Measurements from ENCODE around the gene ALDH1A2.
"Not testable (repeated sequence)": the region's sequence is repeated elsewhere in the genome, so short reads cannot be mapped to it uniquely, and the experiment has no call there.

Gene ALDH1A2

DNA sequence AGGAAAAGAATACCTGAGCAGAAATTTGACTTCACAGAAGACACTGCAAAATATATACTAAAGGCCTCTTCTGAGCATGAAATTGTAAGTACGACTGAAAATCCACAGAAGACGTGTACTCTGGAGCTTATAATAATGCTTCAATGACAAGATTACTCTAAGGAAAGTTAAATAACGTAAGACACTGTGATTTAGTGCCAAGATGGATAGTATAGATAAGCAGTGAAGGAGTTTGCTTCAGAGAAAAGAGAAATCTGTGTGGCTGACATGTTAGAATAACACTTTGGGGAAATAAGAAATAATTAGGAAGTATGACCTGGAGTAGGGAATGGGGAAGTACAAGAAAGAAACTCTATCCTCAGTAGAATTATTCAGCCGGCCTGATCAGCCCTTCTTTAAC, 28.9 kb downstream of the ALDH1A2 start:
- no peak overlapping the region for H2BK15ac ChIP-seq (ENCODE audit: low read length)
- no peak overlapping the region for H4K8ac ChIP-seq (ENCODE audit: low read depth, low read length)
- H3K4me2 ChIP-seq (ENCODE audit: insufficient read depth, low read length, poor library complexity, severe bottlenecking) = no peak overlapping the region
- no peak overlapping the region for H3K14ac ChIP-seq (ENCODE audit: low read length)
- H3K36me3 ChIP-seq (replicated peaks in 1 of 2; ENCODE audit: control insufficient read depth in 2 of 2, insufficient read depth in 2 of 2, low read length in 2 of 2) = no peaks in the 10 kb centered on the region
- no peak overlapping the region for H3K27ac ChIP-seq (replicated peaks; ENCODE audit: low read length)
- H2AFZ ChIP-seq (ENCODE audit: low read length) = no peak overlapping the region
- H3K4me1 ChIP-seq (ENCODE audit: control insufficient read depth in 2 of 2, insufficient read depth in 1 of 2, low read depth in 1 of 2, low read length in 2 of 2) = no peaks in the 10 kb centered on the region
- DNase-seq (ENCODE audit: low spot score) = no peak
- H3K79me1 ChIP-seq (ENCODE audit: low read depth, low read length) = no peaks in the 10 kb centered on the region
- H3K27me3 ChIP-seq (ENCODE audit: control insufficient read depth in 3 of 3, insufficient read depth in 3 of 3, low read depth in 1 of 3, low read length in 3 of 3) = peaks cover 0 to 9% (median 0%) of the 10 kb centered on the region in 3 experiments
- no peak overlapping the region for H2BK5ac ChIP-seq (ENCODE audit: low read length)
- no peak overlapping the region for H2AK5ac ChIP-seq (ENCODE audit: low read depth, low read length)
- no peak overlapping the region for H2BK12ac ChIP-seq (ENCODE audit: low read length)
- H3K9ac ChIP-seq (ENCODE audit: low read depth, low read length, poor library complexity) = no peak overlapping the region
- H3K4me3 ChIP-seq (ENCODE audit: low read length in 2 of 2) = no peak overlapping the region
- no peaks in the 10 kb centered on the region for H3K9me3 ChIP-seq (replicated peaks in 1 of 2; ENCODE audit: control insufficient read depth in 2 of 2, insufficient read depth in 1 of 2, low read depth in 1 of 2, low read length in 2 of 2)
- WGBS, 2 donors (ENCODE audit: extremely low coverage in 2 of 2, insufficient read length in 2 of 2, insufficient replicate concordance in 1 of 2) = no CpG with 5 or more reads among the region's 4 CpGs
- no peak overlapping the region for H3K23ac ChIP-seq (ENCODE audit: low read depth, low read length, poor library complexity)
- H3K18ac ChIP-seq (ENCODE audit: low read length) = no peak overlapping the region
- H2BK120ac ChIP-seq (ENCODE audit: low read depth, low read length) = no peak overlapping the region
- no peak overlapping the region for H3K4ac ChIP-seq (ENCODE audit: low read length)
- no peak overlapping the region for H4K91ac ChIP-seq (ENCODE audit: low read depth, low read length, poor library complexity)

- not testable (repeated sequence) for H3K27me3 ChIP-seq (ENCODE audit: control insufficient read depth in 3 of 3, insufficient read depth in 3 of 3, low read depth in 1 of 3, low read length in 3 of 3); H2BK12ac ChIP-seq (ENCODE audit: low read length); DNase-seq (ENCODE audit: low spot score); H3K27ac ChIP-seq (replicated peaks; ENCODE audit: low read length); H3K4ac ChIP-seq (ENCODE audit: low read length); H2BK15ac ChIP-seq (ENCODE audit: low read length); H3K4me2 ChIP-seq (ENCODE audit: insufficient read depth, low read length, poor library complexity, severe bottlenecking); H3K4me1 ChIP-seq (ENCODE audit: control insufficient read depth in 2 of 2, insufficient read depth in 1 of 2, low read depth in 1 of 2, low read length in 2 of 2); H4K8ac ChIP-seq (ENCODE audit: low read depth, low read length); H3K9ac ChIP-seq (ENCODE audit: low read depth, low read length, poor library complexity); H3K9me3 ChIP-seq (replicated peaks in 1 of 2; ENCODE audit: control insufficient read depth in 2 of 2, insufficient read depth in 1 of 2, low read depth in 1 of 2, low read length in 2 of 2); H4K91ac ChIP-seq (ENCODE audit: low read depth, low read length, poor library complexity); H3K18ac ChIP-seq (ENCODE audit: low read length); H3K14ac ChIP-seq (ENCODE audit: low read length); H2BK5ac ChIP-seq (ENCODE audit: low read length); H3K36me3 ChIP-seq (replicated peaks in 1 of 2; ENCODE audit: control insufficient read depth in 2 of 2, insufficient read depth in 2 of 2, low read length in 2 of 2); H3K4me3 ChIP-seq (ENCODE audit: low read length in 2 of 2); H2BK120ac ChIP-seq (ENCODE audit: low read depth, low read length); H3K23ac ChIP-seq (ENCODE audit: low read depth, low read length, poor library complexity); H2AK5ac ChIP-seq (ENCODE audit: low read depth, low read length); H2AFZ ChIP-seq (ENCODE audit: low read length); H3K79me1 ChIP-seq (ENCODE audit: low read depth, low read length)
- WGBS, 2 donors (ENCODE audit: extremely low coverage in 2 of 2, insufficient read length in 2 of 2, insufficient replicate concordance in 1 of 2) = no CpG with 5 or more reads among the region's 1 CpG
Measured at GRCh38 chr15:58028392-58028791, 37.1 kb downstream of the ALDH1A2 start.

GRCh38 chr15:58026552-58026951, 39.0 kb downstream of the ALDH1A2 start:
- Histone ChIP-seq H2AK5ac (ENCODE audit: low read depth, low read length) (no peak overlapping the region), H4K8ac (ENCODE audit: low read depth, low read length) (no peak overlapping the region), H3K14ac (ENCODE audit: low read length) (no peak overlapping the region), H3K18ac (ENCODE audit: low read length) (no peak overlapping the region), H3K27me3 (ENCODE audit: control insufficient read depth in 3 of 3, insufficient read depth in 3 of 3, low read depth in 1 of 3, low read length in 3 of 3) (no peaks in the 10 kb centered on the region), H2BK12ac (ENCODE audit: low read length) (no peak overlapping the region), H2BK5ac (ENCODE audit: low read length) (no peak overlapping the region), H2BK120ac (ENCODE audit: low read depth, low read length) (no peak overlapping the region), H3K4me3 (ENCODE audit: low read length in 2 of 2) (no peak overlapping the region), H2AFZ (ENCODE audit: low read length) (no peak overlapping the region), H3K79me1 (ENCODE audit: low read depth, low read length) (no peaks in the 10 kb centered on the region), H3K9ac (ENCODE audit: low read depth, low read length, poor library complexity) (no peak overlapping the region), H3K4me1 (ENCODE audit: control insufficient read depth in 2 of 2, insufficient read depth in 1 of 2, low read depth in 1 of 2, low read length in 2 of 2) (no peaks in the 10 kb centered on the region), H2BK15ac (ENCODE audit: low read length) (no peak overlapping the region), H4K91ac (ENCODE audit: low read depth, low read length, poor library complexity) (no peak overlapping the region), H3K9me3 (replicated peaks in 1 of 2; ENCODE audit: control insufficient read depth in 2 of 2, insufficient read depth in 1 of 2, low read depth in 1 of 2, low read length in 2 of 2) (peaks cover 0 to 8% of the 10 kb centered on the region in 2 donors), H3K23ac (ENCODE audit: low read depth, low read length, poor library complexity) (no peak overlapping the region), H3K27ac (replicated peaks; ENCODE audit: low read length) (no peak overlapping the region), H3K4me2 (ENCODE audit: insufficient read depth, low read length, poor library complexity, severe bottlenecking) (no peak overlapping the region), H3K36me3 (replicated peaks in 1 of 2; ENCODE audit: control insufficient read depth in 2 of 2, insufficient read depth in 2 of 2, low read length in 2 of 2) (no peaks in the 10 kb centered on the region), H3K4ac (ENCODE audit: low read length) (no peak overlapping the region)
- no peak for DNase-seq (ENCODE audit: low spot score)
- WGBS, 2 donors (ENCODE audit: extremely low coverage in 2 of 2, insufficient read length in 2 of 2, insufficient replicate concordance in 1 of 2) = no CpG with 5 or more reads among the region's 7 CpGs

DNA sequence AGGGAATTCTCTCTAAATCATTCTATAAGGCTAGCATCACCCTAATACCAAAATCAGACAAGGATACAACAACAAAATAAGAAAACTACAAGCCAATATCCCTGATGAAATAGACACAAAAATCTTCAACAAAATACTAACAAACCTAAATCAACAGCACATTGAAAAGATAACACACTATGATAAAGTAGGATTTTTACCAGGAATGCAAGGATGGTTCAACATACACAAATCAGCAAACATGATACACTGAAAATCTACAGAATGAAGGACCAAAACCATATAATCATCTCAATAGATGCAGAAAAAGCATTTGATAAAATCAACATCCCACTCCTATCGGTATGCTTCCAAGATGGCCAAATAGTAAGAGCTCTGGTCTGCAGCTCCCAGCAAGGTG, 39.5 kb downstream of the ALDH1A2 start:
- Histone ChIP-seq H3K4me2 (ENCODE audit: insufficient read depth, low read length, poor library complexity, severe bottlenecking) (no peak overlapping the region), H2BK5ac (ENCODE audit: low read length) (no peak overlapping the region), H3K27ac (replicated peaks; ENCODE audit: low read length) (no peak overlapping the region), H3K4ac (ENCODE audit: low read length) (no peak overlapping the region), H2BK15ac (ENCODE audit: low read length) (no peak overlapping the region), H2BK120ac (ENCODE audit: low read depth, low read length) (no peak overlapping the region), H3K9me3 (replicated peaks in 1 of 2; ENCODE audit: control insufficient read depth in 2 of 2, insufficient read depth in 1 of 2, low read depth in 1 of 2, low read length in 2 of 2) (peaks cover 0 to 8% of the 10 kb centered on the region in 2 donors), H3K23ac (ENCODE audit: low read depth, low read length, poor library complexity) (no peak overlapping the region), H3K79me1 (ENCODE audit: low read depth, low read length) (no peaks in the 10 kb centered on the region), H3K36me3 (replicated peaks in 1 of 2; ENCODE audit: control insufficient read depth in 2 of 2, insufficient read depth in 2 of 2, low read length in 2 of 2) (no peaks in the 10 kb centered on the region), H3K18ac (ENCODE audit: low read length) (no peak overlapping the region), H3K27me3 (ENCODE audit: control insufficient read depth in 3 of 3, insufficient read depth in 3 of 3, low read depth in 1 of 3, low read length in 3 of 3) (no peaks in the 10 kb centered on the region), H4K8ac (ENCODE audit: low read depth, low read length) (no peak overlapping the region), H3K14ac (ENCODE audit: low read length) (no peak overlapping the region), H2AK5ac (ENCODE audit: low read depth, low read length) (no peak overlapping the region), H3K9ac (ENCODE audit: low read depth, low read length, poor library complexity) (no peak overlapping the region), H3K4me3 (ENCODE audit: low read length in 2 of 2) (no peak overlapping the region), H2BK12ac (ENCODE audit: low read length) (no peak overlapping the region), H4K91ac (ENCODE audit: low read depth, low read length, poor library complexity) (no peak overlapping the region), H3K4me1 (ENCODE audit: control insufficient read depth in 2 of 2, insufficient read depth in 1 of 2, low read depth in 1 of 2, low read length in 2 of 2) (no peaks in the 10 kb centered on the region), H2AFZ (ENCODE audit: low read length) (no peak overlapping the region)
- WGBS, 2 donors (ENCODE audit: extremely low coverage in 2 of 2, insufficient read length in 2 of 2, insufficient replicate concordance in 1 of 2) = no CpG with 5 or more reads among the region's 1 CpG
- no peak for DNase-seq (ENCODE audit: low spot score)

All from neuronal stem cell (in vitro differentiated cells).